ENCODE data around the gene TP53TG3. TPM values are rescaled to one million over a fixed set of nuclear protein-coding genes. Genes with fewer than 3 reads are reported as not detected.
"Not testable (repeated sequence)": the region's sequence is repeated elsewhere in the genome, so short reads cannot be mapped to it uniquely, and the experiment has no call there.

Gene TP53TG3
- polyA plus RNA-seq: under 1 TPM in 1 of 3 donors, not detected in 2; 0.36 TPM

GRCh38 chr16:32676065-32676464 lies at the start of gene TP53TG3:
TP53TG3 (minus strand) TSS chr16:32676165; CDS start chr16:32676097, 68 bp downstream.
- H3K27ac ChIP-seq (ENCODE audit: low read depth, low read length): not testable (repeated sequence)
- WGBS, 3 donors: no CpG with 5 or more reads among the region's 25 CpGs

- 35 to 46% (median 45%) methylated on average over 18 to 43 of the region's 49 CpGs for WGBS, 3 donors
These were observed 25.1 kb downstream of the TP53TG3 start for GRCh38 chr16:32650876-32651275.

DNA sequence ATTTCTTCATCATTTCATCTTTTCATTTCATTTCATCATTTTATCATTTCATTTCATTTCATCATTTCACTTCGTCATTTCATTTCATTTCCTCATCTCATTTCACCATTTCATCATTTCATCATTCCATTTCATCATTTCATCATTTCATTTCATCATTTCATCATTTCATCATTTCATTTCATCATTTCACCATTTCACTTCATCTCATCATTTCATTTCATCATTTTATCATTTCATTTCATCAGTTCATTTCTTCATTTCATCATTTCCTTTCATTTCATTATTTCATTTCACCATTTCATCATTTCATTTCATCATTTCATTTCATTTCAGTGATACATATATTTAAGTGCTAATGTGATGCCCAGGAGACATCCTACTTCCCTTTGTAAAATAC lies 28.4 kb downstream of the TP53TG3 start:
- no CpG with 5 or more reads among the region's 1 CpG for WGBS, 3 donors
- not testable (repeated sequence) for H3K27ac ChIP-seq (ENCODE audit: low read depth, low read length)

More at GRCh38 chr16:32650876-32651275, 25.1 kb downstream of the TP53TG3 start:
- not testable (repeated sequence) for H3K27ac ChIP-seq (ENCODE audit: low read depth, low read length)

DNA sequence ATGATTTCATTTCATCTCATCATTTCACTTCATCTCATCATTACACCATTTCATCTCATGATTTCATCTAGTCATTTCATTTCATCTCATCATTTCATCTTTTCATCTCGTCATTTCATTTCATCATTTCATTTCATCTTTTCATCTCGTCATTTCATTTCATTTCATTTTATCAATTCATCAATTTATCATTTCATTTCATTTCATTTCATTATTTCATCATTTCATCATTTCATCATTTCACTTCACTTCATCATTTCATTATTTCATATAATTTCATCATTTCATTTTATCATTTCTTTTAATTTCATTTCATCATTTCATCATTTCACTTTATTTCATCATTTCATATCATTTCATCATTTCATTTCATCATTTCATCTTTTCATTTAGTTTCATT lies 29.2 kb downstream of the TP53TG3 start:
- H3K27ac ChIP-seq (ENCODE audit: low read depth, low read length): not testable (repeated sequence)
- WGBS, 3 donors: 44 to 74% (median 51%) methylated on average over 1 of the region's 2 CpGs

DNA sequence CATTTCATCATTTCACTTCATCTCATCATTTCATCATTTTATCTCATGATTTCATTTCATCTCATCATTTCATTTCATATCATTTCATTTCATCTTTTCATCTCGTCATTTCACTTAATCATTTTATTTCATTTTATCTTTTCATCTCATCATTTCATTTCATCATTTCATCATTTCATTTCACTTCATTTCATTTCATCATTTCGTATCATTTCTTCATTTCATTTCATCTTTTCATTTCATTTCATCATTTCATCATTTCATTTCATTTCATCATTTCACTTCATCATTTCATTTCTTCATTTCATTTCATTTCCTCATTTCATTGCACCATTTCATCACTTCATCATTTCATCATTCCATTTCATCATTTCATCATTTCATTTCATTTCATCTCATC lies 29.8 kb downstream of the TP53TG3 start:
- not testable (repeated sequence) for H3K27ac ChIP-seq (ENCODE audit: low read depth, low read length)
- 0 to 39% (median 13%) methylated on average over 1 of the region's 2 CpGs for WGBS, 3 donors

- 58 to 69% (median 64%) methylated on average over 6 of the region's 6 CpGs for WGBS, 3 donors
These were observed 30.6 kb downstream of the TP53TG3 start for GRCh38 chr16:32645278-32645908.

DNA sequence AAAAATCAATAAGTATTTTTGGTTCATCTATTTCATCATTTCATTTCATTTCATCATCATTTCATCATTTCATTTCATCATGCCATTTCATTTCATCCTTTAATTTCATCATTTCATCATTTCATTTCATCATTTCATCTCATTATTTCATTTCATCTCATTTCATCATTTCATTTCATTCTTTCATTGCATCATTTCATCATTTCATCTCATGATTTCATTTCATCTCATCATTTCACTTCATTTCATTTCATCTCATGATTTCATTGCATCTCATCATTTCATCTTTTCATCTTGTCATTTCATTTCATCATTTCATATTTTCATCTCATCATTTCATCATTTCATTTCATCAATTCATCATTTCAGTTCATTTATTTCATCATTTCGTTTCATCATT lies 31.2 kb downstream of the TP53TG3 start:
- 14 to 44% (median 19%) methylated on average over 1 of the region's 1 CpG for WGBS, 3 donors
- not testable (repeated sequence) for H3K27ac ChIP-seq (ENCODE audit: low read depth, low read length)

More at GRCh38 chr16:32645278-32645908, 30.6 kb downstream of the TP53TG3 start:
- H3K27ac ChIP-seq (ENCODE audit: low read depth, low read length): not testable (repeated sequence)

DNA sequence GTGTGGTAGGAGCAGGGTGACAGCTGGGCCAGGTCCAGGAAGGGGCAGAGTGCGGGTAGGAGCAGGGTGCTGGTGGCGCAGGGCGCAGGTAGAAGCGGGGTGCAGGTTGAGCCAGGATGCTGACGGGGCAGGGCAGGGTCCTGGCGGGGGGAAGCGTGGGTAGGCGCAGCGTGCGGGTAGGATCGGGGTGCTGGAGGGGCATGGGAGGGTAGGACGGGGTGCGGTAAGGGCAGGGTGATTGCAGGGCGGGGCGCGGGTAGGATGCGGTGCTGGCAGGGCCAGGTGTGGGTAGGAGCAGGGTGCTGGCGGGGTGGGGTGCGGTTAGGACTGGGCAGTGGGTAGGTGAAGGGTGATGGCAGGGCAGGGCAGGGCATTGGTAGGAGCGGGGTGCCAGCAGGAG lies 38.4 kb downstream of the TP53TG3 start:
- not testable (repeated sequence) for H3K27ac ChIP-seq (ENCODE audit: low read depth, low read length)
- WGBS, 3 donors: no CpG with 5 or more reads among the region's 20 CpGs

DNA sequence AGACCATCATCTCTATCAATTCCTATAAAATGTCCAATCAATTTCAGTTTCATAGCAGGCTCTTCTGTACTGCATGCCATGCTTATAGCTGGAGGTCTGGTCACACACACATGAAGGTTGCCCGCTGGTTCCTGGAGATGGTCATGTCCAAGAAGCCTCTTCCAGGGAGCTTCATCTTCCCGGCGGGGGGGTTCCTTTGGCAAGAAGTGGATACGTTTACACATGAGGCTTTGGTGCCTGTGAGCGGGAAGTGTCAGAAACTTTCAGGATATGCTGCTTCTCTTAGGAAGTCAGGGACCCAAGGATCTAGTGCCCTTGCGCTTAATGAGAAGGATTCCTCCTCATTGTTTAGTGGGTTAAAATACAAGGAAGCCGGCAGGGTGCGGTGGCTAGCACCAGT lies 43.9 kb downstream of the TP53TG3 start:
- WGBS, 3 donors: 79 to 87% (median 81%) methylated on average over 4 to 6 of the region's 8 CpGs

More for the DNA sequence above, 43.9 kb downstream of the TP53TG3 start:
- not testable (repeated sequence) for H3K27ac ChIP-seq (ENCODE audit: low read depth, low read length)
